ENCODE data around the gene MALSU1.

The MALSU1 gene

GRCh38 chr7:23256731-23257130 lies 42.4 kb upstream of the MALSU1 start:
- Histone ChIP-seq H3K36me3 (ENCODE audit: insufficient read depth, low read length) (no peaks in the 10 kb centered on the region), H3K4me1 (ENCODE audit: insufficient read depth, low read length, severe bottlenecking) (no peaks in the 10 kb centered on the region), H3K4me3 (ENCODE audit: low read depth, low read length, poor library complexity, severe bottlenecking) (no peak overlapping the region), H4K20me1 (ENCODE audit: insufficient read depth, low read length) (no peaks in the 10 kb centered on the region), H3K9ac (ENCODE audit: low read length) (no peak overlapping the region), H3K79me2 (ENCODE audit: insufficient read depth, low read length) (no peaks in the 10 kb centered on the region), H3K4me2 (ENCODE audit: low read length) (no peak overlapping the region), H3K27ac (ENCODE audit: low read depth, low read length, poor library complexity, severe bottlenecking) (no peak overlapping the region), H3K27me3 (ENCODE audit: insufficient read depth, low read length) (peaks cover 5% of the 10 kb centered on the region; the same call in 1 of the 2 replicates), H3K9me2 (ENCODE audit: low read depth, low read length) (no peaks in the 10 kb centered on the region), H3K9me3 (ENCODE audit: low read length) (no peaks in the 10 kb centered on the region; the same call in 1 of the 2 replicates), H3F3A (ENCODE audit: insufficient read depth, low read length) (no peaks in the 10 kb centered on the region), H2AFZ (ENCODE audit: low read length) (no peak overlapping the region)
- TF ChIP-seq, protein P1, sequence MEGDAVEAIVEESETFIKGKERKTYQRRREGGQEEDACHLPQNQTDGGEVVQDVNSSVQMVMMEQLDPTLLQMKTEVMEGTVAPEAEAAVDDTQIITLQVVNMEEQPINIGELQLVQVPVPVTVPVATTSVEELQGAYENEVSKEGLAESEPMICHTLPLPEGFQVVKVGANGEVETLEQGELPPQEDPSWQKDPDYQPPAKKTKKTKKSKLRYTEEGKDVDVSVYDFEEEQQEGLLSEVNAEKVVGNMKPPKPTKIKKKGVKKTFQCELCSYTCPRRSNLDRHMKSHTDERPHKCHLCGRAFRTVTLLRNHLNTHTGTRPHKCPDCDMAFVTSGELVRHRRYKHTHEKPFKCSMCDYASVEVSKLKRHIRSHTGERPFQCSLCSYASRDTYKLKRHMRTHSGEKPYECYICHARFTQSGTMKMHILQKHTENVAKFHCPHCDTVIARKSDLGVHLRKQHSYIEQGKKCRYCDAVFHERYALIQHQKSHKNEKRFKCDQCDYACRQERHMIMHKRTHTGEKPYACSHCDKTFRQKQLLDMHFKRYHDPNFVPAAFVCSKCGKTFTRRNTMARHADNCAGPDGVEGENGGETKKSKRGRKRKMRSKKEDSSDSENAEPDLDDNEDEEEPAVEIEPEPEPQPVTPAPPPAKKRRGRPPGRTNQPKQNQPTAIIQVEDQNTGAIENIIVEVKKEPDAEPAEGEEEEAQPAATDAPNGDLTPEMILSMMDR (IDR thresholded peaks at IDR 0.05; ENCODE audit: low read length), result no peak

DNA sequence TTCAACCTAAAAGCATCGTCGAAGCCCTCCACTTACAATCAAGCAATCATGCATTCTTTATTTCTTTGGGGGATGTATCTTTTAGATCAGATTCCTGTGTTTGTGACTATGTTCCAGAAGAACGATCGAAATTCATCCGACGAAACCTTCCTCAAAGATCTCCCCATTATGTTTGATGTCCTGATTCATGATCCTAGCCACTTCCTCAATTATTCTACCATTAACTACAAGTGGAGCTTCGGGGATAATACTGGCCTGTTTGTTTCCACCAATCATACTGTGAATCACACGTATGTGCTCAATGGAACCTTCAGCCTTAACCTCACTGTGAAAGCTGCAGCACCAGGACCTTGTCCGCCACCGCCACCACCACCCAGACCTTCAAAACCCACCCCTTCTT lies 38.8 kb upstream of the MALSU1 start:
- no peaks in the 10 kb centered on the region for H3K27me3 ChIP-seq (ENCODE audit: insufficient read depth, low read length)
- H3F3A ChIP-seq (ENCODE audit: insufficient read depth, low read length), result no peaks in the 10 kb centered on the region
- peaks cover 5% of the 10 kb centered on the region for H3K4me1 ChIP-seq (ENCODE audit: insufficient read depth, low read length, severe bottlenecking)
- H3K4me2 ChIP-seq (ENCODE audit: low read length), result no peak overlapping the region
- no peak overlapping the region for H3K27ac ChIP-seq (ENCODE audit: low read depth, low read length, poor library complexity, severe bottlenecking)
- no peaks in the 10 kb centered on the region for H3K9me3 ChIP-seq (ENCODE audit: low read length)
- no peak overlapping the region for H2AFZ ChIP-seq (ENCODE audit: low read length)
- no peaks in the 10 kb centered on the region for H3K36me3 ChIP-seq (ENCODE audit: insufficient read depth, low read length)
- no peaks in the 10 kb centered on the region for H3K79me2 ChIP-seq (ENCODE audit: insufficient read depth, low read length)
- H3K9me2 ChIP-seq (ENCODE audit: low read depth, low read length), result no peaks in the 10 kb centered on the region
- TF ChIP-seq, protein P1 (IDR thresholded peaks at IDR 0.05; ENCODE audit: low read length), result no peak
- TF ChIP-seq EZH2 (IDR thresholded peaks at IDR 0.05; ENCODE audit: borderline replicate concordance, low read length), result no peak
- no peak overlapping the region for H3K4me3 ChIP-seq (ENCODE audit: low read depth, low read length, poor library complexity, severe bottlenecking)
- H4K20me1 ChIP-seq (ENCODE audit: insufficient read depth, low read length), result no peaks in the 10 kb centered on the region
- no peak overlapping the region for H3K9ac ChIP-seq (ENCODE audit: low read length)

DNA sequence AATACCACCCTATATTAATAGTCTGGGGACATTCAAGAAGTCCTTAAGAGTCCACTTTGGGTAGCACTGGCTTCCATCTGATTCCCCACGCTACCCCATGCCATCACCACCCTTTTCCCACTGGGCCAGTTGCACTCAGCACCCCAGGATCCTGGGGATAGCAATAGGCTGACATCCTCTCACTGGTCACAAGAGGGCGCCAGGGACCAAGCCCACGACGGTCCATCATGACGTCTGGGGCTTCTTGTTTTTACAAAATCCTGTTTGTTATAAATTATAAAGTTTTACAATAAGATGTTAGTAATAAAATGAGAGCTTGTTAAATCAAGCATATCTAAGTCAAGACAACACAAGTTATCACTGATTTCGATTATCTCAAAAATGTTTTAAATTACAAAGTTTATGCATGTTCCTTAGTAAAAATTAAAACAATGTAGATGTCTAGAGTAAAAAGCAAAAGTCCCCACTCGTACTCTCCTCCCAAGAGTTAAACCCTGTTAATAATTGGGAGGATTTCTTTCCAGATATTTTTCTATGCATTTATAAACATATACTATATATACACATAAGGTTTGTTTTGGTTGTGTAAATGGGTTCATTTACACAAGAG lies 37.2 kb upstream of the MALSU1 start:
- no peaks in the 10 kb centered on the region for H3K27me3 ChIP-seq (ENCODE audit: insufficient read depth, low read length)
- no peak overlapping the region for H3K4me2 ChIP-seq (ENCODE audit: low read length)
- H3K4me1 ChIP-seq (ENCODE audit: insufficient read depth, low read length, severe bottlenecking), result peaks cover 5% of the 10 kb centered on the region
- TF ChIP-seq EZH2 (IDR thresholded peaks at IDR 0.05; ENCODE audit: borderline replicate concordance, low read length), result no peak
- TF ChIP-seq, protein P1 (IDR thresholded peaks at IDR 0.05; ENCODE audit: low read length), result peak; percentile 99
- no peak overlapping the region for H3K9ac ChIP-seq (ENCODE audit: low read length)
- no peaks in the 10 kb centered on the region for H4K20me1 ChIP-seq (ENCODE audit: insufficient read depth, low read length)
- H3K9me3 ChIP-seq (ENCODE audit: low read length), result no peaks in the 10 kb centered on the region
- H3K27ac ChIP-seq (ENCODE audit: low read depth, low read length, poor library complexity, severe bottlenecking), result no peak overlapping the region
- H3K9me2 ChIP-seq (ENCODE audit: low read depth, low read length), result no peaks in the 10 kb centered on the region
- H3K4me3 ChIP-seq (ENCODE audit: low read depth, low read length, poor library complexity, severe bottlenecking), result no peak overlapping the region
- H2AFZ ChIP-seq (ENCODE audit: low read length), result no peak overlapping the region
- H3F3A ChIP-seq (ENCODE audit: insufficient read depth, low read length), result no peaks in the 10 kb centered on the region
- no peaks in the 10 kb centered on the region for H3K79me2 ChIP-seq (ENCODE audit: insufficient read depth, low read length)
- no peaks in the 10 kb centered on the region; the same call in 1 of the 2 replicates for H3K36me3 ChIP-seq (ENCODE audit: insufficient read depth, low read length)
